GM06990 (cell line): ENCODE data around the gene CRYZ.

Experiments
- DNase-seq: peaks from one replicate; pipeline ENCODE4 v3.0.0-alpha.2; 2011; ENCODE audit not compliant: insufficient read length; ENCODE audit errors: extremely low read depth
- H3K27me3 ChIP-seq: replicated peaks from 2 replicates; pipeline ENCODE4 v1.6.0; 2011; ENCODE audit warnings: low read length; ENCODE audit not compliant: control insufficient read depth, insufficient read depth
- H3K36me3 ChIP-seq: 2 replicates; pipeline ENCODE4 v1.5.1; 2011; ENCODE audit warnings: low read length; ENCODE audit not compliant: control insufficient read depth, insufficient read depth
- H3K4me3 ChIP-seq: replicated peaks from 2 replicates; pipeline ENCODE4 v1.5.1; 2011; ENCODE audit warnings: low read depth, mild to moderate bottlenecking, control low read depth, low read length
- CTCF ChIP-seq: IDR thresholded peaks from 2 replicates; pipeline ENCODE4 v1.5.1; 2011; ENCODE audit warnings: low read length, control low read depth, mild to moderate bottlenecking, inconsistent platforms; ENCODE audit not compliant: insufficient read depth, poor library complexity, severe bottlenecking

Gene CRYZ

GRCh38 chr1:74732960-74733603 is at the start of gene CRYZ, which contains the start of gene TYW3:
CRYZ (minus strand) TSS chr1:74733050; CDS start chr1:74724821, 8,229 bp downstream.
TYW3 (plus strand) TSS chr1:74733152; CDS start chr1:74733245, 93 bp downstream.
- Histone ChIP-seq H3K4me3 (peak within 1 kb of the TSS; percentile 82), H3K27me3 (no peaks in the 10 kb centered on the region), H3K36me3 (peaks cover 7% of the 10 kb centered on the region)
- peak; percentile 88 for DNase-seq
- TF ChIP-seq CTCF = no peak

GRCh38 chr1:74780594-74780993 is 47.7 kb upstream of the CRYZ start:
- no peak overlapping the region for H3K4me3 ChIP-seq
- DNase-seq = no peak
- no peaks in the 10 kb centered on the region for H3K27me3 ChIP-seq
- no peak for TF ChIP-seq CTCF
- H3K36me3 ChIP-seq = no peaks in the 10 kb centered on the region

- H3K27me3 ChIP-seq = no peaks in the 10 kb centered on the region
- no peak for TF ChIP-seq CTCF
- no peaks in the 10 kb centered on the region for H3K36me3 ChIP-seq
- H3K4me3 ChIP-seq = no peak overlapping the region
- DNase-seq = no peak
Measured at GRCh38 chr1:74779750-74780149, 46.9 kb upstream of the CRYZ start.

- no peaks in the 10 kb centered on the region for H3K27me3 ChIP-seq
- H3K36me3 ChIP-seq = no peaks in the 10 kb centered on the region
- no peak overlapping the region for H3K4me3 ChIP-seq
- no peak for DNase-seq
- TF ChIP-seq CTCF = no peak
Measured at GRCh38 chr1:74777525-74777924, 44.7 kb upstream of the CRYZ start.

- no peaks in the 10 kb centered on the region for H3K27me3 ChIP-seq
- H3K36me3 ChIP-seq = no peaks in the 10 kb centered on the region
- no peak overlapping the region for H3K4me3 ChIP-seq
- DNase-seq = no peak
- TF ChIP-seq CTCF = no peak
Measured at GRCh38 chr1:74775735-74776134, 42.9 kb upstream of the CRYZ start.

- H3K27me3 ChIP-seq = no peaks in the 10 kb centered on the region
- DNase-seq = no peak
- H3K36me3 ChIP-seq = no peaks in the 10 kb centered on the region
- H3K4me3 ChIP-seq = no peak overlapping the region
- no peak for TF ChIP-seq CTCF
Measured at GRCh38 chr1:74773582-74773981, 40.7 kb upstream of the CRYZ start.
